ENCODE measurements around the gene TRIOBP.
"Not testable (repeated sequence)": the region's sequence is repeated elsewhere in the genome, so short reads cannot be mapped to it uniquely, and the experiment has no call there.

The TRIOBP gene, protein sequence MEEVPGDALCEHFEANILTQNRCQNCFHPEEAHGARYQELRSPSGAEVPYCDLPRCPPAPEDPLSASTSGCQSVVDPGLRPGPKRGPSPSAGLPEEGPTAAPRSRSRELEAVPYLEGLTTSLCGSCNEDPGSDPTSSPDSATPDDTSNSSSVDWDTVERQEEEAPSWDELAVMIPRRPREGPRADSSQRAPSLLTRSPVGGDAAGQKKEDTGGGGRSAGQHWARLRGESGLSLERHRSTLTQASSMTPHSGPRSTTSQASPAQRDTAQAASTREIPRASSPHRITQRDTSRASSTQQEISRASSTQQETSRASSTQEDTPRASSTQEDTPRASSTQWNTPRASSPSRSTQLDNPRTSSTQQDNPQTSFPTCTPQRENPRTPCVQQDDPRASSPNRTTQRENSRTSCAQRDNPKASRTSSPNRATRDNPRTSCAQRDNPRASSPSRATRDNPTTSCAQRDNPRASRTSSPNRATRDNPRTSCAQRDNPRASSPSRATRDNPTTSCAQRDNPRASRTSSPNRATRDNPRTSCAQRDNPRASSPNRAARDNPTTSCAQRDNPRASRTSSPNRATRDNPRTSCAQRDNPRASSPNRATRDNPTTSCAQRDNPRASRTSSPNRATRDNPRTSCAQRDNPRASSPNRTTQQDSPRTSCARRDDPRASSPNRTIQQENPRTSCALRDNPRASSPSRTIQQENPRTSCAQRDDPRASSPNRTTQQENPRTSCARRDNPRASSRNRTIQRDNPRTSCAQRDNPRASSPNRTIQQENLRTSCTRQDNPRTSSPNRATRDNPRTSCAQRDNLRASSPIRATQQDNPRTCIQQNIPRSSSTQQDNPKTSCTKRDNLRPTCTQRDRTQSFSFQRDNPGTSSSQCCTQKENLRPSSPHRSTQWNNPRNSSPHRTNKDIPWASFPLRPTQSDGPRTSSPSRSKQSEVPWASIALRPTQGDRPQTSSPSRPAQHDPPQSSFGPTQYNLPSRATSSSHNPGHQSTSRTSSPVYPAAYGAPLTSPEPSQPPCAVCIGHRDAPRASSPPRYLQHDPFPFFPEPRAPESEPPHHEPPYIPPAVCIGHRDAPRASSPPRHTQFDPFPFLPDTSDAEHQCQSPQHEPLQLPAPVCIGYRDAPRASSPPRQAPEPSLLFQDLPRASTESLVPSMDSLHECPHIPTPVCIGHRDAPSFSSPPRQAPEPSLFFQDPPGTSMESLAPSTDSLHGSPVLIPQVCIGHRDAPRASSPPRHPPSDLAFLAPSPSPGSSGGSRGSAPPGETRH (N-terminal part only)

DNA sequence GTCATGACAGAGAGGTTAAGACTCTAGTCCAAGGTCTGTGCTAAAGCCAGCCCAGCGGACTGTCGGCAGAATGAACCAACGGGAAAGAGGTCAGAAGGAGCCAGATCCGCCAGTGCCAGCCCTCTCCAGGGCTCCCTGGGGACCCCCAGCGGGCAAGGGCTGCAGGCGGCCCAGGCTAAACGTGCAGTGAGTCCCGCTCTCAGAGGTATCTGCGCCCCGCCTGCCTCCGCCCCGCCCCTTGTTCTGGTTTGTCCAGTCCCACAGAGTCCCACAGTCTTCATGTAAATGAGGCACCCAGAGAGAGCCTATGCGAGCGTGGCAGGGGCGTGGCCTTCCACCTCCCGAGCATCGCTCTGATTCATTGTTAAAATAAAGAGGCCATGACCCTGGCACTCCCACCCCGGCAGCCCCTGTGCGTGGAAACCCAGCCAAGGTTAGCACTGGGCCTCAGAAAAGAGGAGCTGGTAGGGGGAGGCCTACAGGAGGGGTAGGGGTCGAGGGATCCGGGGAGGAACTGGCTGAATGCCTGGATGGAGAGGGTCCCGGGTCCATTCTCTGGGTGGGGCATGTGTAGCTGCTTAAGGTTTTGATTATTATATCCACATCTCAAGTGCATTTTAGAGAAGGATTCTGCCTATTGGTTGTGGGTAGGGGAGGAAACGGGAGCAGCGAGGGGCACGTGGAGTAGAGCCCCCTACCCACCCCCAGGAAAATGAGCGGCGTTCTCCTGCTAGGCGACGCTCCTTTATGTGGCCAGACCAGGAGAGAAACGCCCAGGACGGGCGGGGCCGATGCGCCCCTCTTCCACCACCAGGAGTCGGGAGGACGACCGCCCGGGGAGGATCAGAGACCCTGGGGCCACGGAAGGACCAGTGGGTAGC lies at the start of gene TRIOBP:
Gene TRIOBP, plus strand, starts transcription at position 392 of the 881 bp plus-strand sequence. CDS start 4,318 bp downstream, outside the sequence.
- peak within 1 kb of the TSS; percentile 51 for H3K4me3 ChIP-seq (ENCODE audit: low read depth, low read length)
- peak; percentile 88 for DNase-seq (ENCODE audit: low read depth)

DNA sequence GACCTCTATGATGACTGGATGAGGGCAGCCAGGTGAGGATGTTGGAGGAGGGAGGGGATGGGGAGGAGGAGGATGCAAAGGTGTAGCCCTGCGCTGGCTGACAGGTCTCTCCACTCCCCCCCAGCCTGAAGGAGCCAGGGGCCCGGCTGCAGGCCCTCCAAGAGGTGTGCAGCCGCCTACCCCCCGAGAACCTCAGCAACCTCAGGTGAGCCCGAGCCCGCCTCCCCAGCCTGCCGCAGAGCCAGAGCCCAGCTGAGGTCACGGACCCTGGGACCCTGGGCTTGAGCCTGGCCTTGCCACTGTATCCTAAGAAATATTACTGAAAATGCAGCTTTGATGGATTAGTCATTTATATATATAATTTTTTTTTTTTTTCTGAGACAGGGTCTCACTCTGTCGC lies 49.5 kb upstream of the TRIOBP start:
- H3K4me3 ChIP-seq (ENCODE audit: low read depth, low read length), result no peak overlapping the region
- no peak for DNase-seq (ENCODE audit: low read depth)

DNA sequence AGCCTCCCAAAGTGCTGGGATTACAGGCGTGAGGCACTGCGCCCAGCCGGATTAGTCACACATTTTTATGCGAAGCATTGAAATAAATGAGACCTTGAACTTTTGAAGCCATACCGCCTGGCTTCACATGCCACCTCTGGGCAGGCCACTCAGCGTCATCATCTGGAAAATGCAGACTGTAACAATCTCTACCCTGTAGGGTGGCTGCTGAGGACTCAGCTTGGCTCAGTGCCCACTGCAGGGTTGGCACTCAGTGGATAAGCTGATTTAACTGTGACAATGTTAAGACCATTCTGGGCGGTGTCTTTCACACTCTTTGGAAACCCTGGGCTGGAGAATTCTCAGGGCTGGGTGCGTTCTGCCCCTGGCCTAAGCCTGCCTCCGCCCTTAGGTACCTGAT lies 48.9 kb upstream of the TRIOBP start:
- H3K4me3 ChIP-seq (ENCODE audit: low read depth, low read length), result no peak overlapping the region
- DNase-seq (ENCODE audit: low read depth), result no peak

DNA sequence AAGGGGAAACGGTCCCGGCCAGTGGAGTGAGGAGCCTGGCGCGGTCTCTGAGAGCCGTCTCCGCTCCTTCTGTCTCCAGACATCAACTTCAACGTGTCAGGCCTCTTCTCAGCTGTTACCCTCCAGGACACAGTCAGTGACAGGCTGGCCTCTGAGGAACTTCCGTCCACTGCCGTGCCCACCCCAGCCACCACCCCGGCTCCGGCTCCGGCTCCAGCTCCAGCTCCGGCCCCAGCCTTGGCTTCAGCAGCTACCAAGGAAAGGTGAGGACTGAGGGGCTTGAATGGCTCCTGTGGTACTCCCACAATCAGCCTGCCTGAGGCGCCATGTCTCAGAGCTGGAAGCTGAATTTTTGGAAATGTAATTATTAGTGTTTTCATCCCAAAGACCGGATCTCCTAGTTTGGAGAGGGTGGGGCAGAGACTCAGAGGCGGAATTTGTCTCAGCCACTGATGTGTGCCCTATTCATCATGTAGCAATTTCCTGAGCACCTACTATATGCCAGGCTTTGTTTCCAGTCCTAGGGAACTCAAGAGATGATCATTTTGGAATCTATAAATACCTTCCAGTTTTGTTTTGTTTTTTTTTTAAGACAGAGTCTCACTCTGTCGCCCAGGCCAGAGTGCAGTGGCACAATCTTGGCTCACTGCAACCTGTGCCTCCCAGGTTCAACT lies 46.2 kb upstream of the TRIOBP start:
- no peak for DNase-seq (ENCODE audit: low read depth)
- no peak overlapping the region for H3K4me3 ChIP-seq (ENCODE audit: low read depth, low read length)

DNA sequence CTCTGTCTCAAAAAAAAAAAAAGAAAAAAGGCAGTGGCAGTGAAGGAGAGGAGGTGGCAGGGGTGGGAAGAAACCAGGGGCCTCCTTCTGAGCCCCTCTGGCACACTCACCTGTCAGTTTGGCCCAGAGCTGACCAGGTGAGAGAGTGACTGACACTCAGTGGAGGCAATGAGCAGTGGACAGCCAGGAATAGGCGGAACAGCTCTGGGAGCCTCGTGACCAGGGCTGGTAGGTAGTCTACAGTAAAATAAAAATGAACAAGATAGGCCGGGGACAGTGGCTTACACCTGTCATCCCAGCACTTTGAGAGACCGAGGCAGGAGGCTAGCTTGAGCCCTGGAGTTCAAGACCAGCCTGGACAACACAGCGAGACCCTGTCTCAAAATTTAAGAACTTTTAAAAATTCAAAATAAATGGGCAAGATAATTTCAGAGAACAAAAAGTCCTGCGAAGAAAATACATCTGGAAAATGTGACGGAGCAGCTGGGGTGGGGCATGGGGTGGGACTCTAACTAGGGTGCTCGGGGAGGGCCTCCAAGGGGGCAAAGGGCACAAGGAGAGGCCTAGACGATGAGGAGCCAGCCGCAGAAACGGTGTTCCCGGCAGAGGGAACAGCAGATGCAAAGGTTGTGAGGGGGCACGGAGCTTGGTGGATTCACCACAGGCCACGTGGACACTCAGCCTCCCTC lies 42.1 kb upstream of the TRIOBP start:
- DNase-seq (ENCODE audit: low read depth), result no peak
- H3K4me3 ChIP-seq (ENCODE audit: low read depth, low read length), result no peak overlapping the region

DNA sequence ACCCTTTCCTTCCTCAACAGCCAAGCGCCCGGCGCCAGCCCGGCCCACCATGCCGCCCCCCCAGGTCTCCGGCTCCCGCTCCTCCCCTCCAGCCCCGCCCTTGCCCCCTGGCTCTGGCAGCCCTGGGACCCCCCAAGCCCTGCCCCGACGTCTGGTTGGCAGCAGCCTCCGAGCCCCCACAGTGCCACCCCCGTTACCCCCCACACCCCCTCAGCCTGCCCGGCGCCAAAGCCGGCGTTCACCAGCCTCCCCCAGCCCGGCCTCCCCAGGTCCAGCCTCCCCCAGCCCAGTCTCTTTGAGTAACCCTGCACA lies 41.6 kb upstream of the TRIOBP start:
- H3K4me3 ChIP-seq (ENCODE audit: low read depth, low read length), result no peak overlapping the region
- no peak for DNase-seq (ENCODE audit: low read depth)

DNA sequence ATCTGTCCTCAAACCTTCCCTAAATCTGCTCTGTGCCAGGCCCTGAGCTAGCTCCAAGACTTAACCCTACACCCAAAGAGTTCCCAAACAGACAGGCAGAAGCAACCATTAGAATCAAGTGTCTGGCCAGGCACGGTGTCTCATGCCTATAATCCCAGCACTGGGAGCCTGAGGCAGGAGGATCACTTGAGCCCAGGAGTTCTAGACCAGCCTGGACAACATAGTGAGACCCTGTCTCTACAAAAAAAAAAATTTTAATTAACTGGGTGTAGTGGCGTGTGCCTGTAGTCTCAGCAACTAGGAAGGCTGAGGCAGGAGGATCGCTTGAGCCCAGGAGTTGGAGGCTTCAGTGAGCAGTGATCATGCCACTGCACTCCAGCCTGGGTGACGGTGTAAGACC lies 40.3 kb upstream of the TRIOBP start:
- DNase-seq (ENCODE audit: low read depth); H3K4me3 ChIP-seq (ENCODE audit: low read depth, low read length): not testable (repeated sequence)

DNA sequence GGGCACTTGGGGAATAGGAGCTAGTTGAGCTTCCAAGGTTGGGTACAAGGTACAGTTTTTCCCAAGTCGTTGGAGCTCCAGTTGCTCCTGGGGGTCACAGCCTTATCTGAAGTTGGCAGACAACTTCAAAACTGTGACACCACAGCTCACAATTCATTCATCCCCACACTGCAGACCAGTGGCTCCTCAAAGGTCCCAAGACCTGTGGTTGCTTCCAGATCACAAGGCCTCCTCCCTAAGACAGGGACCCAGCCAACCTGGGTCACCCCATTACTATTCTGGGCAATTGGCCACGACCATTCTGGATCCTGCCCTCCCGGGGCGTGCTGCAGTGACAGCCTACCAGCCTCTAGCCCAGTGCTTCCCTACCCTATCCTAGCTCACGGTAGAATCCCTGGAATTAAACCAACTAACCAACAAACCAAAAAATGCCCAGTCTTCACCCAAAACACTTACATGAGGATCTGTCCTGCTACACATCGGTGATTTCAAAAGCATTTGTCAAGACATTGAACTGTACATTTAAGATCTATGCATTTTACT lies 39.2 kb upstream of the TRIOBP start:
- no peak for DNase-seq (ENCODE audit: low read depth)
- H3K4me3 ChIP-seq (ENCODE audit: low read depth, low read length), result peak overlapping the region; percentile 76

DNA sequence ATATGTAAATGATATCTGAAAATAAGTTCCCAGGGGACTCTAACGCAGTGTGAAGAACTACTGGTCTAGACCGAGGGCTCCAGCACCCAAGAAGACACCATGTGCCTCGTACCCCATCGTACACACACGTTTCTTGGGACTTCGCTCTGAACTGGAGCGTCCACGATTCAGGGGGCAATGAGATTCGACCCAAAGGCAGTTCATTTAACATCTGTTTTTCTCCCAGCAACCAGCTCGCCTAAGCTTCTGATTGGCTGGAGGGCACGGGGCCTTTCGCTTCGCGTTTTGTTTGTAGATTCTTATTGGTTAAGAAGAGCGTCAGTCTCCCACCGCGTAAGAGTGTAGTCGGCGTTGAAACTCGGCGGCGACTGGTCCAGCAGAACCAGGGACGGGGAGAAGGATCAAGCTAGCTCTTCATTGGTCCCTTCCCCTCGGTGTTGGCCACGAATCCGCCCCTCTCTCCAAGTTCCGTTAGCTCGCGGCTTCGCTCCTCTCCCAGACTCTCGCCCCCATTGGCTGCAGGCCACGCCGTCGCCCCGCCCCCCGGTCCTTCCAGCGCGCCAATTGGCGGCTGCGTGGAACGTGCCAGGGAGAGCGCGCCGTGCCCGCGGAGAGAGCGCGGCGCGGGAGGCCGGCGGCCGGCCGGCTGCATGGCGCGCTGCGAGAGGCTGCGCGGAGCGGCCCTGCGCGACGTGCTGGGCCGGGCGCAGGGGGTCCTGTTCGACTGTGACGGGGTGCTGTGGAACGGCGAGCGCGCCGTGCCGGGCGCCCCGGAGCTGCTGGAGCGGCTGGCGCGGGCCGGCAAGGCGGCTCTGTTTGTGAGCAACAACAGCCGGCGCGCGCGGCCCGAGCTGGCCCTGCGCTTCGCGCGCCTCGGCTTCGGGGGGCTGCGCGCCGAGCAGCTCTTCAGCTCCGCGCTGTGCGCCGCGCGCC lies 38.4 kb upstream of the TRIOBP start, which contains the start of gene PDXP:
Gene PDXP, plus strand, starts transcription at position 591 of the 933 bp plus-strand sequence. Its CDS starts 60 bp downstream, at position 651.
- H3K4me3 ChIP-seq (ENCODE audit: low read depth, low read length), result peak within 1 kb of the TSS; percentile 76
- peak; percentile 100 for DNase-seq (ENCODE audit: low read depth)

DNA sequence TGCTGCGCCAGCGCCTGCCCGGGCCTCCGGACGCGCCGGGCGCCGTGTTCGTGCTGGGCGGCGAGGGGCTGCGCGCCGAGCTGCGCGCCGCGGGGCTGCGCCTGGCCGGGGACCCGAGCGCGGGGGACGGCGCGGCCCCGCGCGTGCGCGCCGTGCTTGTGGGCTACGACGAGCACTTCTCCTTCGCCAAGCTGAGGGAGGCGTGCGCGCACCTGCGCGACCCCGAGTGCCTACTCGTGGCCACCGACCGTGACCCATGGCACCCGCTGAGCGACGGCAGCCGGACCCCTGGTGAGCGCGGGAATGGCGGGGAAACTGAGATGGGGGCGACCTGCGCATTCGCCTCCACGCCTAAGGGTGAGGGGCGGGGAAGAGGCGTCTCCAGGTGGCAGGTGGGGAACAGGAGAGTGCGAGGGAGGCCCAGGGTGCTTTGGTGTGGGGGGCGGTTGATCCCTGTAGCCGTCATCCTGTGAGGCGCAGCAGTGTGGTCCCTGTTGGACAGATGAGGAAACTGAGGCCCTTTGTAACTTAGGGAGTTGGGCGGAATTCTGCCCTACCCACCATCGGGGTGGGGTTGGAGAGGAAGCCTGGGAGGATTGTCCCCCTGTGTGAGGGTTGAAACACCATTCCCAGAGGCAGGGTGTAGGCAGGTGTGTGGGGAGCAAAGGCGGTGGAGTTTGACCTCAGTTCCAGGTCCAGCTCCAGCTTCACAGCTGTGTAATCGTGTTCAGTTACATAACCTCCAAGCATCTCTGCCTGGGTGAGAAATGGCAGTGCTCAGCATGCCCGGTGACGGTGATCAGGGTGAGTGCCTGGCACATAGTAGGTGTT lies 37.6 kb upstream of the TRIOBP start:
- H3K4me3 ChIP-seq (ENCODE audit: low read depth, low read length), result peak overlapping the region; percentile 76
- DNase-seq (ENCODE audit: low read depth), result no peak

DNA sequence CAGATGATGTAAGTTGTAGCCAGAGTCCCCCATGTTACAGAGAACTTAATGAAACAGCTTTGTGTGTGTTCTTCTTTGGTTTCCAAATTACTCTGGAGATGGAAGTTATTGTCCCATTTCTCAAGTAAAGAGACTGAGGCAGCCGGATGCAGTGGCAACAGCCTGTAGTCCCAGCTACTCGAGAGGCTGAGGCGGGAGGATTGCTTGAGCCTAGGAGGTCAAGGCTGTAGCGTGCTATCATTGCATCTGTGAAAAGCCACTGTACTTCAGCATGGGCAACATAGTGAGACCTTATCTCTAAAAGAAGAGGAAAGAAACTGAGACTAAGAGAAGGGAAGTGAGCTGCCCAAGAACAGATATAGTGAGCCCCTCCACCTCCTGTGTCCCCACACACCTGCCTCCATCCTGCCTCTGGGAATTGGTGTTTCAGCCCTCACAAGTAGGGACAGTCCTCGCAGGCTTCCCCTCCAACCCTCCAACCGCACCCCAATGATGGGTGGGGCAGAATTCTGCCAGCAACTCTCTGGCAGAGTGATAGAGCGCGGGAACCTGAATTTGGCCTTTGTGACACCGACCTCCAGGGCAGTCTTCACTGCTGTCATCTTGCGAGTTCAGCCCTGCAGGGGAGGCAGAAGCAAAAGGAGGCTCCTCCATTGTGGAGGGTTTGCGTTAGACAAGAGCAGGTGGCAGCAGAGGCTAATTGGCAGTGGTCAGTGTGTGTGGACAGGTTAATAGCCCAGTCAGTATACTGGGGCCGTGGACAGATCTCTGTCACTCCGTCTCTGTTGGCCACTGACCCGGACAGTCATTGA lies 36.7 kb upstream of the TRIOBP start:
- H3K4me3 ChIP-seq (ENCODE audit: low read depth, low read length), result peak overlapping the region; percentile 76
- no peak for DNase-seq (ENCODE audit: low read depth)

DNA sequence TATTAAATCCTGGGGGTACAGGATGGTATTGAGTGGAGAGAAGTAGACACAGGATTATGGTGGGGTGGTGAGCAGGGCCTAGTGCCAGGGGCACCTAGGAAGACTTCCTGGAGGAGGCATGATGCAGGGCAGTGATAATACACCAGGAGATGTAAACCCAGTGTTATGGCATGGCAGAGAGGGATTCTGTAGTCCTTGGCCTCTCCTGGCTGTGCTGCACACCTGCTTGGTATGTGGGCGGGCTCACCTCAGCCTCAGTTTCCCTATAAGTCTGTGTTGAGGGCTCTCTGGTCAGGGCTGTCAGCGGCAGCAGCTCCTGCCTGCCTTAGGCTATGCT lies 36.2 kb upstream of the TRIOBP start:
- H3K4me3 ChIP-seq (ENCODE audit: low read depth, low read length), result no peak overlapping the region
- DNase-seq (ENCODE audit: low read depth), result no peak

DNA sequence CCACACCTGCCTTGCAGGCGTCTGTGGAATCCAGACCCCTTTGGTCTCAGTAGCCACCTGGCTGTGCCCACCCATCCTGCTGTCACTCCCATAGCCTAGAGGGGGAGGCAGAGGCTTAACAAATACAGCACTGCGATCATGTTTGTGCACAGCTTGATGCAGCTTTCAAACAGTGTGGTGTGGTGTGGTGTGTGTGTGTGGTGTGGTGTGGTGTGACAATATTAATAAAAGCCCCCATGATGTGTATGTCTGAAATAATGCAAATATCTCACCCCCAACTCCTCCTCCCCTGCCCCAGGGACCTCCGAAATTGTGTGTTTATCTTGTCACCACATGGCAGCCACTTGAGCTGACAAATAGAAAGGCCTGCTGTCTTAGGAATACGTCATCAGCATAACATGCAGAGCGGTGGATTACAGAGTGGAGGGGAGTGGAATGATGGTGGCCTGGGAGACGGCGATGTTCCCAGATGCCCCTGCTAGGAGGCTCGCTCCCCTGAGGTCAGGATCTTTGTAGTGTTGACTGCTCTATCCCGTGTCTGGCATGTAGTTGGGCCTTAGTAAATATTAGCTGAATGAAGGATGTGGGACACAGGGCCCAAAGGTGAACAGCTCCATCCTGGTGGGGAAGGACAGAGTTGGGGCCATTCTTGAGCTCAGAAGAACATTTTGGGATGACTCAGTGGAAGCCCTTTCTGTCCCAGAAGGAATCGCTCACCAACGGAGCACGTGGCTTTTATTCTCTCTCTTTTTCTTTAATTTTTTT lies 35.5 kb upstream of the TRIOBP start:
- H3K4me3 ChIP-seq (ENCODE audit: low read depth, low read length), result no peak overlapping the region
- DNase-seq (ENCODE audit: low read depth), result no peak

DNA sequence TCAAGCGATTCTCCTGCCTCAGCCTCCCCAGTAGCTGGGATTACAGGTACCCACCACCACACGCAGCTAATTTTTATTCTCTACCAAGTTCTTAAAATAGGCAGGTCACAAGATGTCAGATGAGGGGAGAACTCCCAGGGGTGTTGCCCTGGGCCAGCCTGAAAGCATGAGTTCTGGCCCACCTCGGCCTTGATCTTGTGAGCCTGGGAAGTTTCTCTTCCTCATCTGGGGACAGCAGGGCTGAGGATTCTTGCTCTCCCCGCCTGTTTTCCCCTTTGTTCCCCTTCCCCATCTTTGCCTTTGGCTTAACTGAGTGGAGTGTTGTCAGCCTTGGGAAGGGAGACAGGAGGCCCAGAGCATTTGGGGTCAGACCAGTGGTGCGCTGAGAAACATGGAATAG lies 34.8 kb upstream of the TRIOBP start:
- no peak overlapping the region for H3K4me3 ChIP-seq (ENCODE audit: low read depth, low read length)
- no peak for DNase-seq (ENCODE audit: low read depth)

Measured in skeletal muscle cell (primary cell).